Measurements from ENCODE around the gene AARS2.

- TF ChIP-seq, protein P1, sequence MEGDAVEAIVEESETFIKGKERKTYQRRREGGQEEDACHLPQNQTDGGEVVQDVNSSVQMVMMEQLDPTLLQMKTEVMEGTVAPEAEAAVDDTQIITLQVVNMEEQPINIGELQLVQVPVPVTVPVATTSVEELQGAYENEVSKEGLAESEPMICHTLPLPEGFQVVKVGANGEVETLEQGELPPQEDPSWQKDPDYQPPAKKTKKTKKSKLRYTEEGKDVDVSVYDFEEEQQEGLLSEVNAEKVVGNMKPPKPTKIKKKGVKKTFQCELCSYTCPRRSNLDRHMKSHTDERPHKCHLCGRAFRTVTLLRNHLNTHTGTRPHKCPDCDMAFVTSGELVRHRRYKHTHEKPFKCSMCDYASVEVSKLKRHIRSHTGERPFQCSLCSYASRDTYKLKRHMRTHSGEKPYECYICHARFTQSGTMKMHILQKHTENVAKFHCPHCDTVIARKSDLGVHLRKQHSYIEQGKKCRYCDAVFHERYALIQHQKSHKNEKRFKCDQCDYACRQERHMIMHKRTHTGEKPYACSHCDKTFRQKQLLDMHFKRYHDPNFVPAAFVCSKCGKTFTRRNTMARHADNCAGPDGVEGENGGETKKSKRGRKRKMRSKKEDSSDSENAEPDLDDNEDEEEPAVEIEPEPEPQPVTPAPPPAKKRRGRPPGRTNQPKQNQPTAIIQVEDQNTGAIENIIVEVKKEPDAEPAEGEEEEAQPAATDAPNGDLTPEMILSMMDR (IDR thresholded peaks at IDR 0.05) = no peak
- no peak for TF ChIP-seq POLR2A (IDR thresholded peaks at IDR 0.05)
- TF ChIP-seq POLR2AphosphoS5 (IDR thresholded peaks at IDR 0.05) = no peak
- TF ChIP-seq EP300 (IDR thresholded peaks at IDR 0.05) = no peak
Measured at GRCh38 chr6:44258921-44259320, 54.2 kb downstream of the AARS2 start.

All from upper lobe of left lung (tissue), 4 donors.